ENCODE results near the gene MEF2B. TPM values are rescaled to one million over a fixed set of nuclear protein-coding genes. Genes with fewer than 3 reads are reported as not detected.

Gene MEF2B
- total RNA-seq, 4 donors from 2014 or later: 0.88 TPM; not detected in 3

DNA sequence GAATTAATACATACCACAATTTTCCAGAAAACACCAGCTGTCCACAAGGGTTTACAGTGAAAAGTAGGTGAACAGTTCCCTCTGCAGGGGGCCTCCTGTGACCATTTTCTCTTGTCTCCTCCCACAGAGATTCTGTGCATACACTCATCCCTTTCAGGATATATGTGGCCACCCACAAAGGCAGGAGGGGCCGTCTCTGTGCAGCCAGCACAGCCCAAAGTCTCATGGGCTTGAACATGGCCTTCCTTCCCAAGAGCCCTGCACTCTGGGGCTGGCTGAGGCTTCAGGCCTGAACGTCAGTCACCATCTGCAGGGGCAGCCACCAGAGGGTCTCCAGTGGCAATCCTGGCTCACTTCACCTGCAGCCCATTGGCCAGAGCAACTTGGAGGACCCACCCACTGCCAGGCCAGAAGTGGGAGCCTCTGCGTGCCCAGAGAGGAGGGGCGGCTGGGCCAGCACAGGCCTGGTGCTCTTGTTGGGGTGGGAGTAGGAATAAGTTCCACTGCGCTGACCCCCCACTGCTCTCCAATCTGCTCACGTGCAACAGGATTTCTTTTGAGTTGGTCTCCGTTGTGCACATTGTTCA lies 56.9 kb downstream of the MEF2B start:
- TF ChIP-seq CTCF (IDR thresholded peaks at IDR 0.05; ENCODE audit: low read depth): no peak

- no peak for TF ChIP-seq CTCF (IDR thresholded peaks at IDR 0.05; ENCODE audit: low read depth)
Observed at GRCh38 chr19:19111967-19112580, 58.0 kb downstream of the MEF2B start.

DNA sequence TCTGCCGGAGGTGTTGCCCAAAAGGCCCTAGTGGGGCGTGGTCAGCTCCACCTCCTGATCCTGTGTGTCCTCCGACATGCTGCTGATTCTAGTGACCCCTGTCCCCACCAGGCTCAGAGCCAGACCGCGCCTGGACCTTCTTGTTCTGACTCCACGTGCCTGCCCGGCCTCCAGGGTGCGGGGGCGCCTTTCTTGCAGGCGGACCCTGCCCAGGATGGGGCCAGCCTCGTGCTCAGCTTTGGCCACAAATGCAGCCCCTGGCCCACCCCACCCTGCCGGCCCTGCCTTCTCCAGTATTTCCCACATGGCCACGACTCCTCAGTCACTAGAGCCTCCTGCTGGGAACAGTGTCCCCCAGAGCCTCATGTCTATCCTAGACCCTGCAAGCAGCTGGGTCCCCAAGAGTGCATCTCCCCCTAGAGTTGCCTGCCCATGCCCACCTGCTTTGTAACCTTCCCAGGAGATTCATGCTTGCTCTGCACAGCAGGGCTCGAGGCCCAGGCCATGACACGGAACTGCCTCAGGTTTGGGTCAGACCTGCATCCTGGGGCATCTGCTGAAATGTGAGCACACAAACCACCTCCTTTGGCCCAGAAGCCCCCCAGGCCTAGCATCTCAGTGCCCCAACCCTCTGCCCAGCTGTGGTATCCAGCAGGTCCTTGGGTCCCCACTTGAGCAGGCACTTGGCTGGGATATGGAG lies 58.8 kb downstream of the MEF2B start:
- TF ChIP-seq CTCF (IDR thresholded peaks at IDR 0.05; ENCODE audit: low read depth): no peak

DNA sequence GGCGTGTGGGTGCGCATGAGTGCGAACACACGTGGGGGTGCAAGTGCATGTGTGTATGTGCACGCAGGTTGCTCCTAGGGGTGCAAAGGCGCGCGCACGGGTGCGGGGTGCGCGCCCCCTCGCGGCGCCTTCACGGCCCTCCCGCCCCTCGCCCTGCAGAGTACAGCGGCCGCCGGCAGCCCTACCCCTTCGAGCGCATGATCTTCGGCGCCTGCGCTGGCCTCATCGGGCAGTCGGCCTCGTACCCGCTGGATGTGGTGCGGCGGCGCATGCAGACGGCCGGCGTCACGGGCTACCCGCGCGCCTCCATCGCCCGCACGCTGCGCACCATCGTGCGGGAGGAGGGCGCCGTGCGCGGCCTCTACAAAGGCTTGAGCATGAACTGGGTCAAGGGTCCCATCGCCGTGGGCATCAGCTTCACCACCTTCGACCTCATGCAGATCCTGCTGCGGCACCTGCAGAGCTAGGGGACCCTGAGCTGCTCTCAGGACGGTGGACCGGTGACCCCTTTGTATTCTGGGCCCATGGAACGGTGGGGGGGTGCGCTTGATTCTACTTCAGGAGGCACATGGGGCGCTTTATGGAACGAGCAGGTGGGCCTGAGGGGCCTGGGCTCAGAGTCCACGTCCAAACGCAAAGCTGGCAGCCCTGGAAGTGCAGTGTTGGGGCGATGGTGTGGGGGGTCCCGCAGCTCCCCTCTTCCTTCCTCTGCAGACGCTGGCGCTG lies 59.5 kb downstream of the MEF2B start:
- no peak for TF ChIP-seq CTCF (IDR thresholded peaks at IDR 0.05; ENCODE audit: low read depth)

GRCh38 chr19:19109601-19110000 lies 60.5 kb downstream of the MEF2B start:
- no peak for TF ChIP-seq CTCF (IDR thresholded peaks at IDR 0.05; ENCODE audit: low read depth)

- TF ChIP-seq CTCF (IDR thresholded peaks at IDR 0.05; ENCODE audit: low read depth): no peak
Observed at GRCh38 chr19:19107654-19108053, 62.4 kb downstream of the MEF2B start.

DNA sequence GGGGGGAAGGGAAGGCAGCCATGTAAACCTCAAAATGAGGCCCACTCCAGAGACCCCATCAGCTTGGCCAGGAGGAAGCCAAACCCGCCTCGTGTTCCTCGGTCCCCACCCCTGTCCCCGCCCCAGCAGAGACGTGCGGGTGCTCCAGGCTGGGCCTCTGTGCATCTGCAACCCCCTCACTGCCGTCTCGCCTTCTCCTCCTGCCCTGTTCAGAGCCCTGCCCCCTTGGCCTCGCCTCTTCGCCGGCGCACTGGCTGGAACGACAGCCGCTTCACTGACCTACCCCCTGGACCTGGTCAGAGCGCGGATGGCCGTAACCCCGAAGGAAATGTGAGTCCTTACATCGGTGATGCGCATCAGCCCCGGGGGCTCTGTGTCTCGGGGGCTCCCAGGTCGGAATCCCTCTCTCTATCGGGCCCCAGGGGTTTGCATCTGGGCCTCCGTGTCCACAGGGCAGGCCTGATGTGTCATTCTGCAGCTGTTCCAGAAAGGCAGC lies 64.0 kb downstream of the MEF2B start:
- no peak for TF ChIP-seq CTCF (IDR thresholded peaks at IDR 0.05; ENCODE audit: low read depth)
